Parathyroid adenoma (tissue), 2 donors: Measurements from ENCODE around the gene KLHL29.
A peak's percentile ranks its signal among the peaks of the same experiment; 100 is the strongest.

Experiments
- H2AFZ ChIP-seq: fragments of 300-600 bp; sonication (generic); one replicate; pipeline ENCODE4 v1.7.0; 2017; ENCODE audit warnings: antibody characterized with exemption, mild to moderate bottlenecking
- H3K27ac ChIP-seq: fragments of 300-600 bp; sonication (generic); one replicate; pipeline ENCODE4 v1.7.0; 2017
- H3K27me3 ChIP-seq: fragments of 300-600 bp; sonication (generic); one replicate; pipeline ENCODE4 v1.7.0; 2017; ENCODE audit warnings: low read length; ENCODE audit not compliant: control insufficient read depth, insufficient read depth
- H3K36me3 ChIP-seq: fragments of 300-600 bp; sonication (generic); one replicate; pipeline ENCODE4 v1.7.0; 2017; ENCODE audit warnings: low read length; ENCODE audit not compliant: control insufficient read depth, insufficient read depth
- H3K4me1 ChIP-seq: fragments of 300-600 bp; sonication (generic); one replicate; pipeline ENCODE4 v1.7.0; 2017; ENCODE audit warnings: control low read depth
- H3K4me2 ChIP-seq: fragments of 300-600 bp; sonication (generic); one replicate; pipeline ENCODE4 v1.7.0; 2017; ENCODE audit warnings: low read length
- H3K4me3 ChIP-seq: fragments of 300-600 bp; sonication (generic); one replicate; pipeline ENCODE4 v1.7.0; 2017; ENCODE audit warnings: low read depth, low read length
- H3K79me2 ChIP-seq: fragments of 300-600 bp; sonication (generic); one replicate; pipeline ENCODE4 v1.7.0; 2017; ENCODE audit warnings: control low read depth
- H3K9ac ChIP-seq: fragments of 300-600 bp; sonication (generic); one replicate; pipeline ENCODE4 v1.7.0; 2017; ENCODE audit warnings: mild to moderate bottlenecking
- H3K9me3 ChIP-seq: fragments of 300-600 bp; sonication (generic); one replicate; pipeline ENCODE4 v1.7.0; 2017; ENCODE audit warnings: low read length; ENCODE audit not compliant: control insufficient read depth
- TF ChIP-seq, protein P1 (sequence below): fragments of 300-600 bp; sonication (generic); IDR thresholded peaks from one replicate; pipeline ENCODE4 v1.7.0; 2017; ENCODE audit warnings: antibody characterized with exemption, mild to moderate bottlenecking
- donor health status: primary hyperparathyroidism.

Gene KLHL29

DNA sequence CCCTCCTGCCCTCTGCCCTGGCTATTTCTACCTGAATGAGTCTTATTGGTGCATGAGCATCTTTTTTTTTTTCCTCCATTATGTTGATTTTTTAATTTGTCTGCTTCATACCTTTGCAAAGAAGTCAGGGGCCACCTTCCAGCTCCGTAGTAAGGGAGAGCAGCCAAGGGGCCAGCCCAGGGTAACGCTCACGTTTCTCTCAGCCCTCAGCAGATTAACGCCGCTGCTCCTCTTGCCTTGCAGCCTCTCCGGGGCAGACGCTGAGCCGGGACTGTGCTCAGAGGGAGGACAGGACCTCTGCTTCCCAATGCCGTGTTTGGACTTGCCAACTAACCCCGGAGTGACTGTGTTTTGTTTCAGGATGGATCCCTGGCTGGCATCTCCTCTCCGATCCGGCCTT lies 300.2 kb downstream of the KLHL29 start:
- H3K4me2 ChIP-seq: no peak overlapping the region
- no peaks in the 10 kb centered on the region for H3K9me3 ChIP-seq
- H3K79me2 ChIP-seq: no peaks in the 10 kb centered on the region
- H3K36me3 ChIP-seq: no peaks in the 10 kb centered on the region
- no peaks in the 10 kb centered on the region for H3K27me3 ChIP-seq
- no peak overlapping the region for H3K4me3 ChIP-seq
- TF ChIP-seq, protein P1, sequence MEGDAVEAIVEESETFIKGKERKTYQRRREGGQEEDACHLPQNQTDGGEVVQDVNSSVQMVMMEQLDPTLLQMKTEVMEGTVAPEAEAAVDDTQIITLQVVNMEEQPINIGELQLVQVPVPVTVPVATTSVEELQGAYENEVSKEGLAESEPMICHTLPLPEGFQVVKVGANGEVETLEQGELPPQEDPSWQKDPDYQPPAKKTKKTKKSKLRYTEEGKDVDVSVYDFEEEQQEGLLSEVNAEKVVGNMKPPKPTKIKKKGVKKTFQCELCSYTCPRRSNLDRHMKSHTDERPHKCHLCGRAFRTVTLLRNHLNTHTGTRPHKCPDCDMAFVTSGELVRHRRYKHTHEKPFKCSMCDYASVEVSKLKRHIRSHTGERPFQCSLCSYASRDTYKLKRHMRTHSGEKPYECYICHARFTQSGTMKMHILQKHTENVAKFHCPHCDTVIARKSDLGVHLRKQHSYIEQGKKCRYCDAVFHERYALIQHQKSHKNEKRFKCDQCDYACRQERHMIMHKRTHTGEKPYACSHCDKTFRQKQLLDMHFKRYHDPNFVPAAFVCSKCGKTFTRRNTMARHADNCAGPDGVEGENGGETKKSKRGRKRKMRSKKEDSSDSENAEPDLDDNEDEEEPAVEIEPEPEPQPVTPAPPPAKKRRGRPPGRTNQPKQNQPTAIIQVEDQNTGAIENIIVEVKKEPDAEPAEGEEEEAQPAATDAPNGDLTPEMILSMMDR: no peak
- peaks cover 15% of the 10 kb centered on the region for H3K4me1 ChIP-seq
- no peak overlapping the region for H3K9ac ChIP-seq
- H2AFZ ChIP-seq: peak overlapping the region; percentile 80
- peak overlapping the region; percentile 67 for H3K27ac ChIP-seq

DNA sequence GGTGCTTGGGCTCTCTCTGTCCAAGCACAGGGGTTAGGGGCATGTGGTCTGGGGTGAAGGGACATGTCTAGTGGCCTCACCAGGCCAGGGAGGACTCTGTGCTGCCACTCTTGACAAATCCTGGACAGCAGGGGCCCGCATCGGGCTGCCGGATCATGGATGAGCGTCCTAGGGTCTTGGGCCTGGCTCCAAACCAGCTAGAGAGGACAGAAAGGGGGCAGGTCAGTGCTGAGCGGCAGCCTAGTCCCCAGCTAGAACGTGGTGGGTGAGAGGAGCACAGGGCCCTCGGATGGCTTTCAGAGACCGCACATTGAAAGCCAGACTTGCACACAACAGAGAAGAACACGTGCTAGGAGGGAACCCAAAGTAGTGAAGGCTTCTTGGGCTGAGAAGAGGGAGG lies 300.7 kb downstream of the KLHL29 start:
- peaks cover 15% of the 10 kb centered on the region for H3K4me1 ChIP-seq
- no peak overlapping the region for H3K4me2 ChIP-seq
- no peak overlapping the region for H3K9ac ChIP-seq
- no peaks in the 10 kb centered on the region for H3K27me3 ChIP-seq
- no peaks in the 10 kb centered on the region for H3K79me2 ChIP-seq
- TF ChIP-seq, protein P1: no peak
- peak overlapping the region; percentile 80 for H2AFZ ChIP-seq
- H3K9me3 ChIP-seq: no peaks in the 10 kb centered on the region
- no peak overlapping the region for H3K4me3 ChIP-seq
- no peaks in the 10 kb centered on the region for H3K36me3 ChIP-seq
- H3K27ac ChIP-seq: peak overlapping the region; percentile 67

DNA sequence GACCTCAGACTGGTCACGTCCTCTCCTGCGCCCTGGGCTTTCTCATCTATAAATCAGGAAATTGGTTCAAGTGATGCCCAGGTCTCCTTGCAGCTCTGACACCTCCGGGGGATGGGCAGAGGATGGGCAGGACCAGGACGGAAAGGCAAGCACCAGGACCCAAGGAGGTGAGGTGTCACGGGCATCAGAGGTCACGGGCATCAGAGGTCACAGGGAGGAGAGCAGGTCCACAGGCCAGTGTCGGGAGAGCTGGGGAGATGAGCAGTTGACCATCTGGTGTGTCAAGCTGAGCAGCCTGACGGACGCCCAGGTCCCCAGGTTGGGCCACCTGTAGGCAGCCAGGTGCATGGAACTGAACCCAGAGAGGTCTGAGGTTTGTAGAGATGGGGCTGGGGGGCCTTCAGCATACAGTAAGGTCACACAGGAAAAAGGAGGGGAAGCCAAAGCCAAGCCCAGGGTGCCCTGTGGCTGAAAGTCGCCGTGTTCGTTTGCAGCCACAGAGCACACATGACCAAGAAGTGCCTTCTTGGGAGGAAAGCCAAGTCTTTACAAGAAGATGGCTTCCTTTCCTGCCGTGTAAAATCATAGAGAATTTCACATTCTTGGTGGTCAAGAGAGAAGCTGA lies 301.5 kb downstream of the KLHL29 start:
- no peaks in the 10 kb centered on the region for H3K27me3 ChIP-seq
- no peak overlapping the region for H3K4me3 ChIP-seq
- no peaks in the 10 kb centered on the region for H3K79me2 ChIP-seq
- H3K4me2 ChIP-seq: no peak overlapping the region
- H2AFZ ChIP-seq: no peak overlapping the region
- H3K9me3 ChIP-seq: no peaks in the 10 kb centered on the region
- H3K9ac ChIP-seq: no peak overlapping the region
- TF ChIP-seq, protein P1: no peak
- peaks cover 15% of the 10 kb centered on the region for H3K4me1 ChIP-seq
- no peaks in the 10 kb centered on the region for H3K36me3 ChIP-seq
- no peak overlapping the region for H3K27ac ChIP-seq

GRCh38 chr2:23687214-23687613 lies 302.2 kb downstream of the KLHL29 start:
- Histone ChIP-seq H3K9me3 (no peaks in the 10 kb centered on the region), H3K27me3 (no peaks in the 10 kb centered on the region), H3K4me1 (peaks cover 15% of the 10 kb centered on the region), H3K36me3 (no peaks in the 10 kb centered on the region), H3K4me2 (no peak overlapping the region), H3K27ac (no peak overlapping the region), H3K79me2 (no peaks in the 10 kb centered on the region), H3K9ac (no peak overlapping the region), H2AFZ (no peak overlapping the region), H3K4me3 (no peak overlapping the region)
- TF ChIP-seq, protein P1: no peak

DNA sequence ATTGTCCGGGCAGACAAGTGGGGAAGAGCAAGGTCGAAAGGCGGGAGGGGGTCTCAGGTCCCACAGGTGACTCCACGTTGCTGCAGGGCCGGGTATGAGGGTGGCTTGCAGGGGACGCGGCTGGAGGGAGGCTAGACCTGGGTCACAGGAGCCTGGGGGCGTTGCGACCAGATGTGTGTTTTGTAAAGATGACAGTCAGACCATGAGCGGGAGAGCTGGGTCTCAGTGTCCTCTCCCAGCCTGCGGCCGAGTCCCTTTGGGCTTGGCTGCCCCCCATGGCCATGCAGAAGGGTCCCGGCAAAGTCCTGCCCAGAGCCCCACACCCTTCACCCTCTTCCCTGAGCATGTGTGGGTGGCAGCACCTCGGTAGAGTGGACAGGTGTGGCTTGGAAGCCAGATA lies 302.7 kb downstream of the KLHL29 start:
- Histone ChIP-seq H3K79me2 (no peaks in the 10 kb centered on the region), H3K36me3 (no peaks in the 10 kb centered on the region), H3K27me3 (no peaks in the 10 kb centered on the region), H3K4me1 (peaks cover 15% of the 10 kb centered on the region), H2AFZ (no peak overlapping the region), H3K27ac (no peak overlapping the region), H3K9ac (no peak overlapping the region), H3K4me2 (no peak overlapping the region), H3K4me3 (no peak overlapping the region), H3K9me3 (no peaks in the 10 kb centered on the region)
- TF ChIP-seq, protein P1: no peak
